HuH-7 (cell line): Measurements from ENCODE around the gene INAFM2.

Source experiments
- DNase-seq: peaks from one replicate; pipeline ENCODE4 v3.0.0; 2011; ENCODE audit warnings: low spot score

INAFM2 gene

DNA sequence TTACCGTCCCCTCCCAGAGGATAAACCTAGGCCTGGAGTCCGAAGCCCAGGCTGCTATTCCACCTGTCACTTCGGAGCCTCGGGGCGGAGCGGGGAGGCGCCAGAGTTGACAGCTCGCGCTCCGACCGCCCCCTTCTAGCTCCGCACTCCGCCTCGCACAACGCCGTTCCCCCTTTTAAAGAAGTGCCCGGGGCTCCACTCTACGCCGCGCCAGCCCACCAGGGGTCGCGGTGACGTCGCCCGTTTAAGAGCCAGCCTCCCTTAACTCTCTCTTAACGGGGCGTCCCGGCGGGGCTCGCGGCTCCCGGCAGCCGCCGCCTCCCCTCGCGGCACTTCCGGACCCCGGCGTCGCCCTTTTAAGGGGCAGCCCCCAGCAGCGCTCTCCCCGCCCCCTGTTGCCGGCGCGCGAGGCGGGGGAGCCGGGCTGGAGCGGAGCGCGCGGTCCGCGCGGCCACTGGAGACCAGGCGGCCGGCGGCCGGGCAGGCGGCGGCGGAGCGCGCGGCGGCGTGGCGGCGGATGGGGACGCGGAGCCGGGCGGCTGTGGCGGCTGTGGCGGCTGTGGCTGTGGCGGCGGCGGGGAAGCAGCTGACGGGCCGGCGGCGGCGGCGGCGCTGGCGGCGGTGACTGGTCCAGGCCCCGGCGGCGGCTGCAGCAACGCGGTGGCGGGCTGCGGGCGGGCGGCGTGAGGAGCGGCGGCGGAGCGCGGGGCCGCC is at the start of gene INAFM2:
TSS of gene INAFM2 (plus strand) at position 454 of the 714 bp plus-strand sequence. CDS start 364 bp downstream, outside the sequence.
- peak; percentile 84 for DNase-seq

DNA sequence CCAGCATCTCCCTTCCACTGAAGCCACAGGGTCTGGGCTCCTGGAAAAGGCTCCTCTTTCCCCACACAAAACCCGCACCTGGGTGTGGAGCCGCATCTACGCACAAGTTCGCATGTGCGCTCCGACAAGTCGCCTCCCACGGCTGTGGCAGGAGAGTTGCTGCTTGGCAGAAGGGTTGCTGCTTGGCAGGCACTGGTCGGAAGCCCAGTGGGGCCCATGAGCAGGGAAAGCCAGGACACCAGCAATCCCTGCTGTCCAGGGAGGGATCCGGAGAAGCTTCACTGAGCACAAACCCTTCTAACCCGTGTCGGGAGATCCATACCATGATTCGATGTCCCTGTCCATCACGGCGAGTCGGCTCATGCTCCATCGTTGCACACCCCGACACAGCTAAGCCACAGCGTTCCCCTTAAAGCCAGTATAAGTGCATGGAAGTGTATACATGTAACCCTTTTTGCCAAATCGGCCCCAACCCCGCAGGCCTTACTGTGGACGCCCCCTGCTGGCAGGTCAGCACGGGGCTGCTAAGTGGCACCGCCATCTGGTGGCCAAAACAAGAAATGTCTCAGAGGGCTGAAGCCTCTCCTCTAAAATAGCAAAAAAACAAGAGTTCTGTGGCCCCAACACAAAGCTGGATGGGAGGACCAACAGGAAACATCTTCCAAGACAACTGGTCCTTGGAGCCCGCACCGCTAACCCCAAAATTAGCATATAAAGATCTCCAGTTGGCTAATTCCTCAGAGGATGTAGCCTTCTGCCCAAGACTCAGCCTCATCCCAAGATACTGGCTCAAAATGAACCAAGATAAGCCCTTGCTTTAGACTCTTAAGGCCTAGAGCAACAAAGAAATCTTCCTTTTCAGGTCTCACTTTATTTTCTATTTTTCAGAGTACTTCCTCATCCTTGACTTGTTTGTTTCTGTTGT is 48.9 kb upstream of the INAFM2 start:
- DNase-seq: peak; percentile 80

DNA sequence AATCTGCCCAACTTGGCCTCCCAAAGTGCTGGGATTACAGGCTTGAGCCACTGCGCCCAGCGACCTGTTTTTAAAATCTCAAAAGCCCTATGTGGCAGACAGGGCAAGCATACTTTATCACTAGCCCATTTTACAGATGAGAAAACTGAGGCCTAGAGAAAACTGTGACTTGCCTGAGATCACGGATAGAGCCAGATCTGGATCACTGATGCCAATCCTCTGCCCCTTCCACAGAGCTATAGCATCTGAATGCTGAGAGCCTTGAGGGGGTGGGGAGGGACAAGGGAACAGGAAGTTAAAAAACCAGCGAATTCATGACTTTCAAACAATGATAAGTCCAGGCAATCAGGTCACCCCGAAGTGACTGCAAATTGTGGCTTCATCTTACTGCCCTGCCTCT is 48.0 kb upstream of the INAFM2 start:
- no peak for DNase-seq

DNA sequence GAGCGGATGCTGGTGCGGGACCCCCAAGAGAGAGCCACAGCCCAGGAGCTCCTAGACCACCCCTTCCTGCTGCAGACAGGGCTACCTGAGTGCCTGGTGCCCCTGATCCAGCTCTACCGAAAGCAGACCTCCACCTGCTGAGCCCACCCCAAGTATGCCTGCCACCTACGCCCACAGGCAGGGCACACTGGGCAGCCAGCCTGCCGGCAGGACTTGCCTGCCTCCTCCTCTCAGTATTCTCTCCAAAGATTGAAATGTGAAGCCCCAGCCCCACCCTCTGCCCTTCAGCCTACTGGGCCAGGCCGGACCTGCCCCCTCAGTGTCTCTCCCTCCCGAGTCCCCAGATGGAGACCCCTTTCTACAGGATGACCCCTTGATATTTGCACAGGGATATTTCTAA is 47.5 kb upstream of the INAFM2 start:
- DNase-seq: no peak

DNA sequence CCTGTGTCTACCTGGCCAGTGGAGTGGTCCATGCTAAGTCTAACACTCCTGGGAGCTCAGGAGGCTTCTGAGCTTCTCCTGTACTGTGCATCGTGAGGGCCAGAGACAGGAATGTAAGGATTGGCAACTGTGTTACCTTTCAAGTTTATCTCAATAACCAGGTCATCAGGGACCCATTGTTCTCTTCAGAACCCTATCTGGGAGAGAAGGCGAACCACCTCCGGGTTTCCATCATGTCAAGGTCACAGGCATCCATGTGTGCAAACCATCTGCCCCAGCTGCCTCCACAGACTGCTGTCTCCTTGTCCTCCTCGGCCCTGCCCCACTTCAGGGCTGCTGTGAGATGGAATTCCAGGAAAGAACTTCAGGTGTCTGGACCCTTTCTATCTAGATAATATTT is 46.6 kb upstream of the INAFM2 start:
- DNase-seq: no peak

DNA sequence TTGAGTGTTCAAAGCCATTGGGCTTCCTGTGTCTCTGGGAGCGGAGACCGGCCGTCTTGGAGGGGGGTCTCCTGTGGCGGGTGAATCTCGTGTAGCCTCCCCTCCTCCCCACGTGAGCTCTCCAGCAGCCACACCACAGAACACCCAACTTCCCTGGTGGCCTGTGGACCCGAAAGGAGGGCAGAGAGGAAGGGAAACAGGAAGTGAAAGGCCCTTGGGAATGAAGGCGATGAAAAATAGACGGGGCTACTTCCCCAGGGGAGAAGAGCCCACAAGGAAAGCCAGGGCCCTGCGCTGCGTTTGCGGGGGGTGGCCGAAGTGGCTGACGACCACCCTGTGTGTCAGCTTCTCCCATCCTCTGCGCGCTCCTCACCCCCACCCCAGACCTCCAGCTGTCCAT is 46.0 kb upstream of the INAFM2 start:
- no peak for DNase-seq

DNA sequence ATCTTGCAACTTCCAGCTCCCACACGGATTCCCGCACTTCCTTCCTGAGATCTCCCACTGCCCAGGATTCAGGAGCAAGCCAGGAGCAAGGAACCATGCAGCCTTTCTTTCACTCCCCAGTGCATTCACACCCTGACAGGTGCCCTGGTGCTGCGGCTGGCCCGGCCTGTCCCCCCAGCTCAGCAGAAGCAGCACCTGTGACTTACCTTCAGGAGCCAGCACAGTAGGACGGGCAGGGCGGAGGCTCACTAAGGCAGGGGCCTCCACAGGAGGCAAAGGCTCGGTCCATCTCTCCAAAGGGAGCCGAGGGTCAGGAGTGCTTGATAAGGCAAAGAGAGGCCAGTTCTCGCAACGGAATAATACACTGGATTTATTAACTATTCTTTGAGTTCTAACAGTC is 45.5 kb upstream of the INAFM2 start:
- no peak for DNase-seq

DNA sequence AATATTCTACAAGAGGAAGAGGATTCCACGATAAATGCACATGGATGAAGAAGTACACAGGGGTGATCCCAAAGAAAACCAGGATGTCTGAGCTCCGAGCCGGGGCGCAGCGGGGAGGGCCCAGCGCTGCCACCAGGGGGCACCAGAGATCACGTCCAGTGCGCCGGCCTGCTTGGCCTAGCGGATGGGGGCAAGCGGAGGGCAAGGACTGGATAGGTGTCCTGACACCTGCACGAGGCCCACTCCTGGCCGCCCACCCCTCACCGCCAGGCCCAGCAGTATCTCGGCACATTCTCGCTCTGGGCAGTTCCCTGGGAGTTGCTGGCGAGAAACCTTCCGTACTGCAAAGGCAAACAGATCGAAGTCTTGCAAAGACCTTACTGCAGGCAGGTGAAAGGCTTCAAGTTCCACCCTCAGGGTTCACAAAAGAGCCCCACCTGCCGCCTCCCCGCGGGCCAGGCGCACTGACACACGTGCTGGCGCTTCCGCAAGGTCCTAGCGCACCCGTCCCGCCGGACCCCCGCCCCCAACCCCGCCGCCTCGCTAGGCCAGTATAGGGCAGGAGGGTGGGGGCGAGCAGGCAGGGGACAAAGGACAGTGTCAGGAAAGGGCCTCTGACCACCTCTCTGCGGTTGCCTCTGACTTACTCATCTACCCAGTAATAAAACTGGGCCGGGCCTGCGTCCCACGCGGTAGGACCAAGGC is 43.9 kb upstream of the INAFM2 start:
- peak; percentile 85 for DNase-seq

DNA sequence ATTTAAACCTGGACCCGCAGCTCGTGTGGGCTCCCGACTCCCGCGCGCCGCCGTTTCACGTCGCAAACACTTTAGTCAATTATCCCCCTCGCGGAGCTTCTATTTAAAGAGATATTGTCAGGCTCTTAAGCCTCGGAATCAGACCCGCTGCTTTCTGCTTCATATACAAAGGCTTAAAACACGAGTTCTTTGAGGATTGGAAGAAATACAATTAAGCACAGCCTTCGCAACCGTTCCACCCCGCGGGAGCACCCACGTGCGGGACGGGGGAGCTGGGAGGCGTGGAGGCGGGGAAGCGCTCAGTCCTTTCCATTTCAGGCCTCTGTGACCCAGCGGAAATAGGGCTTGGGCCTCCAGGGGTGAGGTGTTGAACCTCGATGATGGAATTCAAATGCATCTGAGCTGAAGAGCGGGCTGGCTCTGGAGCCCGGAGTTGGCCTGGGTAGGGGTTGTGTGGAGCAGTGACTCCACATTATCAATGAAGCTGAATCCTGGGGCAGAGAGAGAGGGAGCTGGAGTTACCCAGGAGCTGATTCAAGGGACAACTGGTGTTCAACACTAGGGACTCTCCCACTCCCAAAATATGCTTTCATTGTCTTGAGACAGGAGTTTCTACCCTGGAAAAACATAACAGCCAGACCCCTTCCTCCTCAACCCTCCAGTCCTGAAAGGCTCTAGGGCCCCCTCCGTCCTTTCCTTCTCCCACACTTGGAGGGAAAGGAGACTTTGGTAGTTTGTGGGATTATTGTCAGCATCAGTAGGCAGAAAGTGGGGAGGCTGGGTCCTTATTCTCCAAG is 43.0 kb upstream of the INAFM2 start:
- no peak for DNase-seq

DNA sequence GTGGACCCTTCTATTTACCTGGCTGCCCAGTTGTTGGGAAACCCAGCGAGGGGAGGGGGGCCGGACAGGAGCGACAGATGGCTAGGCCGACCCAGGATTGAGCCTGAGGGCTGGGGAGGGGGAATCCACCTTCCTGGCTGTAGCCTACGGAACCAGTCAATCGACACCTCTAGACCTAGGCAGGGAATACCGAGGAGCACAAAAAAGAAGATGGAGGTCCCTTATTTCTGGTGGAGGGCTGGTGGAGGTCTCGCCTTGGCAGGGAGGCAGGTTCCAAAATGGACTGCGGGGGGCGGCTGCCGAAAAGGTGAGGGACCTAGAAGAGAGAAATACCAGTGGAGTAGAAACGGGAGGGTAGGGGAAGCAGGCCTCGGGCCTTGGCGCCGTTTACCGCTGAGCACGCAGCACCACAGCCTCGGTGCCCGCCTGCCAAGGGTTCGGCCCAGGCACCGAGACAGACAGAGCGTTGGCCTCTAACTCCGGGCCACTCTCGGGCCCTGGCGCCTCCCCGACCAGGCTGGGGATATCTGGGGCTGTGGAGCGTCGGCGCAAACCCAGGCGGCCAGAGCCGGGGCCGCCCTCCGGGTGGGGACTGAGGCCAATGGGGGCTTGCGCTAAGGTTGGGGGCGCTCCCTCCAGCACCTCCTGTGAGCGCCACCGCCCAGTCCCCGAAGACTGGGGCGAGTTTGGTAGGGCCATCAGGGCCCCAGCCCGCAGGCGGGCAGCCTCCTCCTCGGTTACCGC is 42.3 kb upstream of the INAFM2 start:
- no peak for DNase-seq

DNA sequence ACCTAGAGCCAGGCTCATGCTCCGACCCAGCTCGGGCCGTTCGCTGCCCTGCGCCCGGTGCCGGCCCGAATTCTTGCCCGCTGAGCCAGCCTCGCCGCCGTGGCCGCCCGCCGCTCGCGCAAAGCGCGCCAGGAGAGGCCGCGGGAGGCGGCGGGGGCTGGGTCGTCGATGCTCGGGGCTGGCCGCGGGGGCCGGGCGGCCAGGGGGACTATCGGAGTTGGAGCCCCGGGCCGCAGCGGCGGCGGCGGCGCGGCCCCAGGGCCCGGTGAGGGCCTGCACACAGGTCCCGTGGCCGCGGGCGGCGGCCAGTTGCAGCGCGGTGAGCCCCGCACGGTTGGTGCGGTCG is 41.7 kb upstream of the INAFM2 start:
- DNase-seq: no peak

DNA sequence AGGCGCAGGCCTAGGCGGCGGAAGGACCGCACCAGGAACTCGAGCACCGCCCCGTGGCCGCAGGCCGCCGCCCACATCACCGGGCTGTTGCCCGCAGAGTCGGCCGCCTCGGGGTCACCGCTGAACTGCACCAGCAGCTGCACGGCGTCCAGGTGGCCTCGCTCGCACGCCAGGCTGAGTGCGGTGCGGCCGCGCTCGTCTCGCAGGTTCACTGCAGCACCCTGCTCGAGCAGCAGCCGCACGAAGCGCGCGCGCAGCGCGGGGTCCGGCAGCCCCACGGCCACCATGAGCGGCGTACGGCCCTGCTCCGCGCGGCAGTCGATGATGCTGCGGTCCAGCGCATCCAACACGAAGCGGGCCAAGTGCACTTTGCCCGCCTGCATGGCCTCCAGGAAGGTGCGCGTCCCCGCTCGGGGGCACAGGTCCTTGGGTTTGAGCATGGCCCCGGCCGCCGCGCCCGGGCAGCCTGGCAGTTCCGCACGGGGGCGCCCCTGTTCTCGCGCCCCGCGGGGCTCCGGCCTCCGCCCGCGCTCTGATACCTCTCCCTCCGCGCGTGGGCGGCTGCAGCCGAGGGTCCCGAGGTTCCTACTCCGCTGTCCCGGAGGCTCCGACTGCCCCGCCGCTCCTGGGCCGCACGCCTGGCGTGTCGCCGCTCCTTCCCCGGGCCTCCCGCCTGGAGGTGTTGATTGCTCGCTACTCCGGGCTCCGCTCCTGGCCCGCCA is 41.2 kb upstream of the INAFM2 start:
- DNase-seq: peak; percentile 84

DNA sequence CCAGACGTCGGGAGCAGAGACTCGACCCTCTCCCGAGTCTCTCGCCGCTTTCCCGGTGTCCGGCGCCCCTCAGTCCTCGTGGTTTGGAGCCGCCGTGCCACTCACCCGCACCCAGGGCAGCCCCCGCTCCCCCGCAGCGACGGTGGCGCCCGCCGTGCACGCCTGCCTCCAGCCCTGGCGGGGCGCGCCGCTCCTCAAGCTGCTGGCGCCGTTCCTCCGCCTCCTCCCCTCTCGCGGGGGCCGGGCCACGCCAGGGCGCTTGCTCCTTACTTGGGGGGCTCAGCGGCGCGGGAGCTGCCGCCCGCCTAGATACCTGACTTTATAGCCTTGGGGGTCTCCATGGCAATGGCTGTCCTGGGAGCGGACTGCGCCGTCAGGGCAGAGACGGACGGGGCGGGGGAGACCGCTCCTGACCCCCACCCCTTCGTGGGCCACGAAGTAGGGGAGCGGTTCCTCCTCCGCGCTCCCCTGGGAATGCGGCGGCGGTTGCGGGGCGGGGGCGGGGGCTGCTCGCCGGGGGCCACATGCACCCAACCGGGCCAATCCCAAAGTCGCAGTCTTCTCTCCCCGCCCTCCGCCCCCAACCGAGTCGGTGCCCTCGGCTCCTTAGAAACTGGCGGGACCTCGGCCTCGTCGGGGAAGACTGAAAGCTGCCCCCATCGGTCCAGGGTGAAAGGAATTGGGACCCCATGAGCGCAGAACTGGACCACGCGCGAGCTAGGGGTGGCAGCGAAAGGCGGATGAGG is 40.5 kb upstream of the INAFM2 start, which contains the start of gene ANKRD63:
TSS of gene ANKRD63 (minus strand) at position 196 of the 746 bp plus-strand sequence. CDS start 478 bp downstream, outside the sequence.
- no peak for DNase-seq

DNA sequence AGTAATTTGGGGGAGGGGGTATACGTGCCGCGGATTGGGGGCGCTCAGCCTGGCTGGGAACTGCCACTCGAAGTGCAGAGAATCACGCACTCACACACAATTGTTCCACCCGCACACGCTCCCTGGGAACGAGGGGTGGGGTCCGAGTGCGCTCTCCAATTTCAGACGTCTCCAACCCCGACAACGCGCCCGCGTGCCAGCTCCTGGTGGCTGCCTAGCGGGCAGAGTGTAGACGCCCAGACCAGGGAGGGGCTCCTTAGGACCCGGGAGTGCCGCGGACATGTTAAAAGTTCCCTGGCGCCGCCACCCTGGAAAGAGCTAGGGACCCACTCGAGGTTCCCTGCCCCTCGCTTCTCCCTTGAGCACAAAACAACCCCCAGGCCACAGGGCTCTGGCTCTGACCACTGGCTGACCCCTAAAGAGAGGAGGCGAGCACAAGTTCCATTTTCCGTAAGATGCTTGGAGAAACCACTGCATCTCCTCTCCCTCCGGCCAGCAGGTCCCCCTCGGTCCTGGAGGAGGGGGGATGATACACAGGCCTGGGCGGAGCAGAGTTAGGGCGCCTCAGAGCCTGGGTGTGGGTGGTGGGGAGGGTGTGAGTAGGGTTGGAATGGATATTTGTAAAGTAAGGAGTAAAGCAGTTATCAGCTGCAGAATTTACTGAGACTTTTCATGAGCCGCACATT is 39.7 kb upstream of the INAFM2 start:
- no peak for DNase-seq

DNA sequence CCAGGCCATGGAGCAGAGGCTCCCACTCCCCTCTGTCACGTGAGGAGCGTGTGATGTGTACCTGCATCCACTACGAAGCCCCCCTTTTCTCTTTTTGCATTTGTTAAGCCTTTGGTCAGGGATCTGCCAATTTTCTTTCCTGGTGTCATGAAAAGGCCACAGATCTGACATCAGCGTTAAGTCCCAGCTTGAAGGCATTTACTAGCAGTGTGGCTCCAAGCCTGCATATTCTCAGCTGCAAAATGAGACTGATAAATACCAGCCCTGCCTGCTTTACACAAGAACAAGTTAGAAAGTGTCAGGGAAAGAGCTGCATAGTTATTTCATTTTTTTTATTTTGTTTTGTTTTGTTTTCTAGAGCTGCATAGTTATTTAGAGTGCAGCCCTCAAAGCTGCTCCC is 38.3 kb upstream of the INAFM2 start:
- DNase-seq: no peak

DNA sequence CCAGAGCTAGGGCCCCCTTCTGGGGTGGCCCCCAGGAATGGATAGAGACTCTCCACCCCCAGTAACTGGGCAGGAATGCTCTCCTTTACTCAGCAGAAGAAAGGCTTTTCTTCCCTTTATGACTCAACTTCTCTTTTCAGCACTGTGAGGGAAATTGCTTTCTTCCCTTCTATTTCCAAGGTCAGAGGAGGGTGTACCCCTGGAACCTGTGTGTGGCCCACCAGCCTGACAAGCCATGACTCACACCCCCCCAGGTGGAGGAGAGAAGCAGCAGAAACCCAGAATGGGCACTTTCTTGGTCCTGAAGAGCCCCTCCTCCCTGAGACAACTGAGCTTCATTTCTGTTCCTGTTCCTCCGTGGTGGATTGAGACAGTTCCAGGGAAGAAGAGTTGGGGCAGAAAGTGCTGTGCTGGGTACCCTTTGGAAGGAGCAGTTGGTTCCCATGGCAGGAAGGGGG is 37.9 kb upstream of the INAFM2 start:
- DNase-seq: no peak

DNA sequence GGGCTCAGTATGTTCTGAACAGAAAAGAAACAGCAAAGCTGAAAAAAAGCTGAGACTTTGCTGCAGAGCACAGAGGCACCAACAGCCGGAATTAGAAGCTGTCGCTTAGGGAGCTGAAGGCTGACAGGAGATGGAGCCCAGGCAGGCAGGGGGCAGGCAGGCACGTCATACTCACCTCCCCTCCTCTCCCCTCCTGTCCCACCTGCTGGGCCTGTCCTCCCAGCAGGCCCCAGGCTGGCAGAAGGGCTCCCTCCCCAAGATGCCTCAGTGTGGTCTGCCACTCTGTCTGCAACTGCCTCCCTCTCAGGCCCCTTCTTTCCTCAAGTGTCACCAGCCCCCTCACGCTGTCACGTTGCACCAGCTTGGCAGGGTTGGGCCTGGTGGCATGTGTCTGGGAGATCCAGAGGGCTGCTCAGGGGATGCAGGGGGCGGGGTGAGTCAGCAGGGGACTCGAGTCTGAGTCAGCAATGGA is 37.4 kb upstream of the INAFM2 start:
- DNase-seq: no peak

DNA sequence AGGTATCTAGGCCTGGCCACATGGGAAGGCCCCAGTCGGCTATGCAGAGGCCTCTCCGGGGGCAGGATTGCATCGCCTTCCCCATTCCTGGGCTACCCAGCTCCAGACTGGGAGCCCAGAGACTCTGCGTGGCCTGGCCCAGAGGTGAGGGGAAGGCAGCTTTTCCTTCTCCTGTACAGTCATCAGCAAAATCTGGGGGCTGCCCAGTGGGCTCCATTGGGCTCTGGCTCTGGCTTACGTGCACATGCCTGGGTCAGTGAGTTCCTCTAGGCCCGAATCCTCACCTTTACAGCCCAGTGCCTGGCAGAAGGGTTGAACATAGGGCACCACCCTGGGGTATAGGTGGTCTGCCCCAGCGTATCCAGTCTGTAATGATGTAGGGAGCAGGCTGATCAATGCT is 36.7 kb upstream of the INAFM2 start:
- no peak for DNase-seq

DNA sequence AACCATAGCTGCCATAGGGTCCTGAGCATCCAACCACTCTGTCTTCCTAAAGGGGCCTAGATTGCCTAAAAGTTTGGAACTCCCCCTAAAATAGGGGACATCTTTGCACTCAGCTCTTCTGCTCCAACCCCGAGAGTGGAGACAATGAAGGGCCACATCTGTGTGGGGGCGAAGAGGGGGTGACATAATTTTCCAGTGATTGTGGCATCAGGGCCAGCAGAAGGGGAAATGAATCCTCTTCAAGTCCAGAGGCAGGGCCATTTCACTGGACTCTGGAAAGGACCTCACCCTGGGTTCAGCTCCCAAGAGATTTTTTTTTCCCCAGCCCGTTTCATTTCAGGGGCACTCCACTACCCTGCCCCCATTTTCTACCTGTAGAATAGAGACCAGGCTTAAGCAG is 36.0 kb upstream of the INAFM2 start:
- no peak for DNase-seq
